Articular chondrocyte of knee joint (primary cell): ENCODE data around the gene GPBAR1. TPM values are rescaled to one million over a fixed set of nuclear protein-coding genes. Genes with fewer than 3 reads are reported as not detected.

ENCODE experiments used
- total RNA-seq: library from RNA; depleted of rRNA; stranded (reverse); fragments of >200 nt; gene quantifications from 2 replicates; pipeline ENCODE4 v1.2.3, GENCODE V29; 2012

Gene GPBAR1
- total RNA-seq: 0.11 and 0.26 TPM in 2 replicates

DNA sequence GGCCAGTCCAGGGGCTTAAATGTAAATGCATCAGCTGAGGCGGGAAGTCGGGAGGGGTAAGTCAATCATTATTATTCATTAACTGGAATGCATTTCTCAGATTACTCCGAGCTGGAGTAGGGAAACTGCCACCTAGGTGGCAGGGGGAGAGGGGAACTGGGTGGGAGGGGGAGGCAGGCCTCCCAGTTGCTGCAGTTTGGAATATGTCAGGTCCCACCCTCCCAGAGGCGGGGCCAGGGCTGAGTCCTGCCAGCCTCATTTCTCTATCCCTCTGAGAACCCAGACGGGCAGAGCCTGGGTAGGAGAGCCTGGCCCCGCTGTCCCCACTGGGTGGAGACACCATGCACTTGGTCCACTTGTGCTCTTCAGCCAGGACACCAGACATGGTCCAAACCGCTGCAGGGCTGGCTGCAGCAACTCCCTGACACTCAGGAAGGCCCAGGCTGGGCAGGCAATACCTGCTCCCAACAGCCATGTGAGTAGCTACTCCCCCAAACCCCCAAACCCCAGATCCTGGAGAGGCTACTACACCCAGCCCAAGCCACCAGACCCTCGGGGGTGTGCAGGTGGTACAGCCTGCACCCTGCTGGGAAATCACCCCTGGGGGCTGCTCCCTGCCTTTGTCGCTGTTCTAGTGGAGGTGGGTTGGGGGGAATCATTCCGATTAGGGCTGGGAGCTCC, at the start of gene GPBAR1:
TSS of gene GPBAR1 (plus strand) at position 274 of the 681 bp plus-strand sequence. CDS start 1,710 bp downstream, outside the sequence.

GRCh38 chr2:218216674-218217359, 44.0 kb upstream of the GPBAR1 start, which contains the start of gene ARPC2:
TSS of gene ARPC2 (plus strand) at chr2:218217189. CDS start at chr2:218217471, 282 bp downstream.

DNA sequence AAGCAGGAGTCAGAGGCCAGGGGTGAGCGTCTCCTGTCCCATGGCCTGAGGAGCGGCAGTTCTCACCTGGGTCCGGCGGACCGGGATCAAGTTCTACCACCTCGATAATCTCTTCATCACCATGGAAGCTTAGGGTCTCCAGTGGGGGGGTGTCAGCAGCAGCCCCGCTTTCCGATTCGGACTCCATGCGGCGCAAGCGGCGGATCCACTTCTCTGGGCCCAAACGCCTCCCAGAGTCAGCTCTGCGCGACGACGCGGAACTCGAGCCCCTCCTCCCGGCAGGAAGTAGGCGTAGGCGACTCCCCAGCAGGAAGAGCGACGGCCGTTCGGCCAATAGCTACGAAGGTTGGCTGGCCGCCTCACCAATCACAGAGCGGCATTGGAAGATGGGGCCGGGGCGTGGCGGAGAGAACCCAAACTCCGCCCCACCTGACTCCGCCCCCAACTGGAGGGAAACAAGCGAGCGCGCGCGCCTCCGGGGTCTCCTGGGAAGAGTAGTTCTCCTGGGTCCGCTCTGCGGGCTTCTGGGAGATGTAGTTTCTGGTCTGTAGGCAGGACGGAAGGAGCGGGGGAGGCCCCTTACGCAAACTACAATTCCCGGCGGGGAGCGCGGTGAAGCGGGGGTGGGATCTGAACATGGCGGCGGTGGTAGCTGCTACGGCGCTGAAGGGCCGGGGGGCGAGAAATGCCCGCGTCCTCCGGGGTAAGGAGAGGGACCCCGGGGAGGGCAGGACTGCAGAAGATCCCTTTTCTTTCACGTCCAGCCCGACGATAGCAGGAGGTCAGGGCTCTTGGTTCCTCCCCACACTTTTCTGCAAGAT, 9.3 kb downstream of the GPBAR1 start, which contains the start of the genes AAMP and PNKD:
TSS of gene AAMP (minus strand) at position 238 of the 821 bp plus-strand sequence. CDS start at position 187, 51 bp downstream.
TSS of gene PNKD (plus strand) at position 620 of the 821 bp plus-strand sequence. CDS start at position 637, 17 bp downstream.

GRCh38 chr2:218292048-218293014, 31.5 kb downstream of the GPBAR1 start, which contains the start of gene TMBIM1:
TSS of gene TMBIM1 (minus strand) at chr2:218292503. CDS start at chr2:218282141, 10,362 bp downstream.

Other genes starting within 250 kb of the GPBAR1 start
- gene RUFY4, start 191.8 kb upstream of the GPBAR1 start, total RNA-seq: not detected in 2 replicates
- gene CXCR2, start 135.0 kb upstream of the GPBAR1 start, total RNA-seq: not detected in 2 replicates
- not detected in 2 replicates for gene CXCR1, start 94.1 kb upstream of the GPBAR1 start, total RNA-seq
- gene ARPC2, start 43.8 kb upstream of the GPBAR1 start, total RNA-seq: 305 and 318 TPM in 2 replicates
- gene AAMP, start 9.1 kb downstream of the GPBAR1 start, total RNA-seq: 77.2 and 77.5 TPM in 2 replicates
- 18.7 and 19.5 TPM in 2 replicates for gene PNKD, start 9.5 kb downstream of the GPBAR1 start, total RNA-seq
- gene TMBIM1, start 31.5 kb downstream of the GPBAR1 start, total RNA-seq: 230 and 339 TPM in 2 replicates
- gene CATIP, start 95.8 kb downstream of the GPBAR1 start, total RNA-seq: 0.26 TPM in 1 of 2 replicates, not detected in the other
- gene SLC11A1, start 121.3 kb downstream of the GPBAR1 start, total RNA-seq: 0.32 and 1.3 TPM in 2 replicates
- 59.2 and 69.6 TPM in 2 replicates for gene CTDSP1, start 138.9 kb downstream of the GPBAR1 start, total RNA-seq
- gene VIL1, start 158.1 kb downstream of the GPBAR1 start, total RNA-seq: under 0.01 TPM in 2 replicates